ENCODE measurements around the gene LAMTOR4. TPM values are rescaled to one million over a fixed set of nuclear protein-coding genes. Genes with fewer than 3 reads are reported as not detected.
A peak's percentile ranks its signal among the peaks of the same experiment; 100 is the strongest.
"Not testable (repeated sequence)": the region's sequence is repeated elsewhere in the genome, so short reads cannot be mapped to it uniquely, and the experiment has no call there.

LAMTOR4 gene
- total and polyA plus RNA-seq, 7 experiments from 2014 or later: 132 to 555 (median 192) TPM

DNA sequence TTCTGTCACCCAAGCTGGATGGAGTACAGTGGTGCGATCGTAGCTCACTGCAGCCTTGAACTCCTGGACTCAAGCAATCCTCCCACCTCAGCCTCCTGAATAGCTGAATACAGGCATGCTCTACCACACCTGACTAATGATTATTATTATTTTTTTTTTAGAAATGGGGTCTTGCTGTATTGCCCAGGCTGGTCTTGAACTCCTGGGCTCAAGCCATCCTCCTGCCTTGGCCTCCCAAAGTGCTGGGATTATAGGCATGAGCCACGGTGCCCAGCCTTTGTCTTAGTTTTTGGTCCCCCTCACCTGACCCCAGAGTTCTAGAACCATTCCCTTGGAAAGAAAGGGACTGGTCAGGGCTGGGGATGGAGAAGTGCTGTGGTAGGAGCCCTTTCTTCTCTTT lies 31.4 kb downstream of the LAMTOR4 start:
- not testable (repeated sequence) for H3K36me3 Mint-ChIP-seq; H3K27ac ChIP-seq (ENCODE audit: low read depth, low read length); H3K4me3 ChIP-seq (ENCODE audit: low read length); H3K27me3 ChIP-seq (ENCODE audit: control insufficient read depth in 2 of 2, insufficient read depth in 2 of 2, low read length in 2 of 2); H3K27me3 Mint-ChIP-seq; DNase-seq; H3K9me3 ChIP-seq (ENCODE audit: control insufficient read depth in 2 of 3, low read length in 3 of 3); ATAC-seq; H3K36me3 ChIP-seq (ENCODE audit: control insufficient read depth in 2 of 3, insufficient read depth in 3 of 3, low read length in 3 of 3)
- Mint-ChIP-seq H3K4me1 (peaks cover 29 to 67% (median 55%) of the 10 kb centered on the region in 7 donors), H3K9me3 (peaks cover 0 to 11% (median 2%) of the 10 kb centered on the region in 11 donors), H3K4me3 (peak overlapping the region in 6 of 10 donors; percentile 17 to 86 (median 57)), H3K27ac (peak overlapping the region in 7 of 9 donors; percentile 56 to 94 (median 88))
- intact Hi-C loops (cut with micrococcal nuclease): loop anchor here in 1 of 2 donors (1.0 kb wide), 1 partner anchor 9 kb away; no protein-coding TSS in a partner anchor
- CTCF ChIA-PET: interaction anchor here (0.6 to 2.2 kb wide), 6 partner anchors 9 to 47 kb away, joined by 3 to 10 read pairs (median 4); no protein-coding TSS in a partner anchor
- POLR2A ChIA-PET: interaction anchor here (0.6 to 20.9 kb wide), 5 partner anchors 9 to 199 kb away, joined by 4 to 383 read pairs (median 32); partner anchors contain the start of genes GAL3ST4, LAMTOR4 and TRAPPC14
- peaks cover 7 to 31% of the 10 kb centered on the region in 2 donors for H3K4me1 ChIP-seq (ENCODE audit: control insufficient read depth in 2 of 2, insufficient read depth in 2 of 2, low read length in 2 of 2)

- H3K4me1 ChIP-seq (ENCODE audit: control insufficient read depth in 2 of 2, insufficient read depth in 2 of 2, low read length in 2 of 2): peaks cover 7 to 26% of the 10 kb centered on the region in 2 donors
- not testable (repeated sequence) for H3K36me3 Mint-ChIP-seq; H3K36me3 ChIP-seq (ENCODE audit: control insufficient read depth in 2 of 3, insufficient read depth in 3 of 3, low read length in 3 of 3); H3K4me3 ChIP-seq (ENCODE audit: low read length); ATAC-seq; H3K9me3 ChIP-seq (ENCODE audit: control insufficient read depth in 2 of 3, low read length in 3 of 3); H3K27me3 ChIP-seq (ENCODE audit: control insufficient read depth in 2 of 2, insufficient read depth in 2 of 2, low read length in 2 of 2); H3K27me3 Mint-ChIP-seq
- intact Hi-C loops (cut with micrococcal nuclease): loop anchor here in 1 of 2 donors (2.0 kb wide), 1 partner anchor 16 kb away; no protein-coding TSS in a partner anchor
- peaks cover 0 to 11% (median 2%) of the 10 kb centered on the region in 11 donors for H3K9me3 Mint-ChIP-seq
- H3K4me1 Mint-ChIP-seq: peaks cover 16 to 47% (median 35%) of the 10 kb centered on the region in 7 donors
- peak in 5 of 9 donors; percentile 46 to 67 (median 62) for DNase-seq
- H3K4me3 Mint-ChIP-seq: peak overlapping the region in 9 of 10 donors; percentile 20 to 86 (median 62)
- ChIA-PET CTCF (interaction anchor here (0.7 to 1.8 kb wide), 3 partner anchors 11 to 50 kb away, joined by 3 to 7 read pairs (median 4); no protein-coding TSS in a partner anchor), POLR2A (interaction anchor here (20.9 kb wide), 1 partner anchor 21 kb away, joined by 383 read pairs; the partner anchor contains the start of genes GAL3ST4 and TRAPPC14)
- peak overlapping the region; percentile 10 for H3K27ac ChIP-seq (ENCODE audit: low read depth, low read length)
- peak overlapping the region; percentile 68 to 94 (median 87) for H3K27ac Mint-ChIP-seq
These were observed 33.9 kb downstream of the LAMTOR4 start for GRCh38 chr7:100182616-100183015.

DNA sequence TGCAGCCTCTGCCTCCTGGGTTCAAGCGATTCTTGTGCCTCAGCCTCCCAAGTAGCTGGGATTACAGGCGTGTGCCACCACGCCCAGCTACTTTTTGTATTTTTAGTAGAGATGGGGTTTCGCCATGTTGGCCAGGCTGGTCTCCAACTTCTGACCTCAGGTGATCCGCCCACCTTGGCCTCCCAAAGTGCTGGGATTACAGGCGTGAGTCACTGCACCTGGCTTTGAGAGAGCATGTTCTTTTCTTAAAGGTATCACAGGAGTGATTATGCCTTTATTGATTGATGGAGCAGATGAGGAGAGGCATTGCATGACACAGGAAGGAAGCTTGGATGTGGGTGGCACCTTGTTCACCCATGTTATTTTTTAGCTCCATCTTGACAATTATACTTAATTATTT lies 34.4 kb downstream of the LAMTOR4 start:
- H3K4me3 ChIP-seq (ENCODE audit: low read length); H3K27ac ChIP-seq (ENCODE audit: low read depth, low read length); H3K27me3 Mint-ChIP-seq; DNase-seq; H3K9me3 ChIP-seq (ENCODE audit: control insufficient read depth in 2 of 3, low read length in 3 of 3); H3K36me3 Mint-ChIP-seq; H3K36me3 ChIP-seq (ENCODE audit: control insufficient read depth in 2 of 3, insufficient read depth in 3 of 3, low read length in 3 of 3); ATAC-seq; H3K27me3 ChIP-seq (ENCODE audit: control insufficient read depth in 2 of 2, insufficient read depth in 2 of 2, low read length in 2 of 2): not testable (repeated sequence)
- CTCF ChIA-PET: interaction anchor here (0.6 to 1.8 kb wide), 4 partner anchors 25 to 50 kb away, joined by 3 to 7 read pairs (median 4); no protein-coding TSS in a partner anchor
- Mint-ChIP-seq H3K4me3 (peak overlapping the region in 1 of 10 donors; percentile 86), H3K27ac (peak overlapping the region in 8 of 9 donors; percentile 83 to 94 (median 88)), H3K4me1 (peaks cover 16 to 47% (median 34%) of the 10 kb centered on the region in 7 donors), H3K9me3 (peaks cover 0 to 11% (median 2%) of the 10 kb centered on the region in 11 donors)
- POLR2A ChIA-PET: interaction anchor here (0.6 to 20.9 kb wide), 3 partner anchors 11 to 52 kb away, joined by 3 to 383 read pairs (median 3); partner anchors contain the start of genes GAL3ST4 and TRAPPC14
- peaks cover 7 to 21% of the 10 kb centered on the region in 2 donors for H3K4me1 ChIP-seq (ENCODE audit: control insufficient read depth in 2 of 2, insufficient read depth in 2 of 2, low read length in 2 of 2)
- intact Hi-C loops (cut with micrococcal nuclease): loop anchor here in 1 of 2 donors (2.0 kb wide), 1 partner anchor 16 kb away; no protein-coding TSS in a partner anchor

GRCh38 chr7:100185726-100186125 lies 37.0 kb downstream of the LAMTOR4 start:
- peaks cover 0 to 7% (median 0%) of the 10 kb centered on the region in 11 donors for H3K9me3 Mint-ChIP-seq
- H3K4me1 Mint-ChIP-seq: peaks cover 24 to 42% (median 39%) of the 10 kb centered on the region in 7 donors
- ChIA-PET POLR2A (interaction anchor here (1.1 to 20.9 kb wide), 3 partner anchors 22 to 48 kb away, joined by 3 to 383 read pairs (median 4); partner anchors contain the start of genes GAL3ST4 and TRAPPC14), CTCF (interaction anchor here (0.6 to 2.0 kb wide), 3 partner anchors 20 to 32 kb away, joined by 3 to 6 read pairs (median 5); no protein-coding TSS in a partner anchor)
- H3K27me3 Mint-ChIP-seq: no peaks in the 10 kb centered on the region
- no peak overlapping the region for H3K27ac ChIP-seq (ENCODE audit: low read depth, low read length)
- no peaks in the 10 kb centered on the region for H3K9me3 ChIP-seq (ENCODE audit: control insufficient read depth in 2 of 3, low read length in 3 of 3)
- H3K4me1 ChIP-seq (ENCODE audit: control insufficient read depth in 2 of 2, insufficient read depth in 2 of 2, low read length in 2 of 2): peaks cover 6 to 22% of the 10 kb centered on the region in 2 donors
- H3K4me3 Mint-ChIP-seq: no peak overlapping the region
- intact Hi-C loops (cut with micrococcal nuclease): no loop called here
- DNase-seq (no peak), ATAC-seq (no peak)
- H3K4me3 ChIP-seq (ENCODE audit: low read length): no peak overlapping the region
- peaks cover 0 to 4% (median 0%) of the 10 kb centered on the region in 5 donors for H3K36me3 Mint-ChIP-seq
- H3K27me3 ChIP-seq (ENCODE audit: control insufficient read depth in 2 of 2, insufficient read depth in 2 of 2, low read length in 2 of 2): no peaks in the 10 kb centered on the region
- H3K36me3 ChIP-seq (ENCODE audit: control insufficient read depth in 2 of 3, insufficient read depth in 3 of 3, low read length in 3 of 3): no peaks in the 10 kb centered on the region
- H3K27ac Mint-ChIP-seq: no peak overlapping the region

DNA sequence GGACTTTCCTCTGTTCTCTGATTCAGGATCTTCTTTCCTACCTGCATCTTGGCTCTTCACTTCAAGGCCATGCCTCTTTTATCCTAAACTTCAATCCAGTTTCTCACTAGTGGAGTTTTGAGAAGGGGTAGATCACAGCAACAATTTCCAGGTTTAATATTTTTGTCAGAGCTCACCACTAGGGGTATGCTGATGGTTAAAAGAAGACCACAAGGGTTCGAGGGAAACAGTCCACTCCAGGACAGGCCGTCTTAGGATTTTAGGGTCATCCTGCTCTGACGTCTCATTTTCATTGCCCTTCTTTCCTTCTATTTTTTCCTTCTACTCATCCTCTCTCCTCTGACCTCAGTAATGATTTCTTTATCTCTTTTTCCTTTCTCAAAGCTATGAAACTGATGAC lies 40.3 kb downstream of the LAMTOR4 start:
- Mint-ChIP-seq H3K27me3 (no peaks in the 10 kb centered on the region), H3K9me3 (no peaks in the 10 kb centered on the region), H3K4me3 (no peak overlapping the region), H3K36me3 (peaks cover 0 to 7% (median 0%) of the 10 kb centered on the region in 5 donors), H3K27ac (peak overlapping the region in 3 of 9 donors; percentile 19 to 76 (median 73)), H3K4me1 (peaks cover 16 to 45% (median 40%) of the 10 kb centered on the region in 7 donors)
- Histone ChIP-seq H3K4me1 (ENCODE audit: control insufficient read depth in 2 of 2, insufficient read depth in 2 of 2, low read length in 2 of 2) (peaks cover 0 to 22% of the 10 kb centered on the region in 2 donors), H3K27ac (ENCODE audit: low read depth, low read length) (no peak overlapping the region), H3K36me3 (ENCODE audit: control insufficient read depth in 2 of 3, insufficient read depth in 3 of 3, low read length in 3 of 3) (no peaks in the 10 kb centered on the region), H3K4me3 (ENCODE audit: low read length) (no peak overlapping the region), H3K9me3 (ENCODE audit: control insufficient read depth in 2 of 3, low read length in 3 of 3) (no peaks in the 10 kb centered on the region), H3K27me3 (ENCODE audit: control insufficient read depth in 2 of 2, insufficient read depth in 2 of 2, low read length in 2 of 2) (no peaks in the 10 kb centered on the region)
- no peak for DNase-seq
- ATAC-seq: no peak
- intact Hi-C loops (cut with micrococcal nuclease): no loop called here
- CTCF ChIA-PET: interaction anchor here (1.1 to 3.4 kb wide), 7 partner anchors 9 to 248 kb away, joined by 3 to 34 read pairs (median 10); partner anchors contain the start of gene PPP1R35
- POLR2A ChIA-PET: interaction anchor here (0.7 to 20.9 kb wide), 6 partner anchors 10 to 56 kb away, joined by 3 to 383 read pairs (median 7); partner anchors contain the start of genes GAL3ST4, GPC2, STAG3 and TRAPPC14

- Mint-ChIP-seq H3K36me3 (peaks cover 0 to 8% (median 0%) of the 10 kb centered on the region in 5 donors), H3K27me3 (no peaks in the 10 kb centered on the region), H3K27ac (peak overlapping the region in 8 of 9 donors; percentile 19 to 90 (median 76)), H3K4me1 (peaks cover 16 to 56% (median 50%) of the 10 kb centered on the region in 7 donors), H3K4me3 (peak overlapping the region in 3 of 10 donors; percentile 12 to 18 (median 15)), H3K9me3 (no peaks in the 10 kb centered on the region)
- Histone ChIP-seq H3K27ac (ENCODE audit: low read depth, low read length) (peak overlapping the region; percentile 15), H3K9me3 (ENCODE audit: control insufficient read depth in 2 of 3, low read length in 3 of 3) (no peaks in the 10 kb centered on the region), H3K4me1 (ENCODE audit: control insufficient read depth in 2 of 2, insufficient read depth in 2 of 2, low read length in 2 of 2) (peaks cover 0 to 22% of the 10 kb centered on the region in 2 donors), H3K4me3 (ENCODE audit: low read length) (no peak overlapping the region), H3K36me3 (ENCODE audit: control insufficient read depth in 2 of 3, insufficient read depth in 3 of 3, low read length in 3 of 3) (no peaks in the 10 kb centered on the region), H3K27me3 (ENCODE audit: control insufficient read depth in 2 of 2, insufficient read depth in 2 of 2, low read length in 2 of 2) (no peaks in the 10 kb centered on the region)
- DNase-seq: peak in 7 of 9 donors; percentile 36 to 66 (median 56)
- intact Hi-C loops (cut with micrococcal nuclease): loop anchor here in 1 of 2 donors (1.0 kb wide), 5 partner anchors 21 to 217 kb away; no protein-coding TSS in a partner anchor
- CTCF ChIA-PET: interaction anchor here (0.5 to 3.4 kb wide), 19 partner anchors 10 to 153 kb away, joined by 3 to 34 read pairs (median 4); partner anchors contain the start of genes GAL3ST4, GPC2, LAMTOR4 and PVRIG
- peak; percentile 86 for ATAC-seq
- POLR2A ChIA-PET: interaction anchor here (0.8 to 20.9 kb wide), 15 partner anchors 11 to 257 kb away, joined by 3 to 383 read pairs (median 6); partner anchors contain the start of genes GAL3ST4, GPC2, LAMTOR4 and MBLAC1
These were observed 41.5 kb downstream of the LAMTOR4 start for GRCh38 chr7:100190048-100190711.
